Chondrocyte (in vitro differentiated cells): ENCODE measurements around the gene CCDC154. TPM values are rescaled to one million over a fixed set of nuclear protein-coding genes. Genes with fewer than 3 reads are reported as not detected.
"Not testable (repeated sequence)": the region's sequence is repeated elsewhere in the genome, so short reads cannot be mapped to it uniquely, and the experiment has no call there.

Experiments used
- DNase-seq: peaks from one replicate; pipeline ENCODE4 v3.0.0; 2021; ENCODE audit warnings: mixed read lengths, low spot score
- H3K27ac Mint-ChIP-seq: one replicate; pipeline ENCODE4 v1.8.0; 2021; ENCODE audit warnings: mild to moderate bottlenecking, moderate library complexity, mixed read lengths; ENCODE audit not compliant: unreplicated experiment
- H3K27me3 Mint-ChIP-seq: 2 replicates; pipeline ENCODE4 v1.8.0; 2021; ENCODE audit warnings: low read depth, mixed read lengths
- H3K36me3 Mint-ChIP-seq: 2 replicates; pipeline ENCODE4 v1.8.0; 2021; ENCODE audit warnings: low read depth, mixed read lengths
- H3K4me1 Mint-ChIP-seq: 2 replicates; pipeline ENCODE4 v1.8.0; 2021; ENCODE audit warnings: low read depth, mild to moderate bottlenecking, mixed read lengths
- H3K4me3 Mint-ChIP-seq: one replicate; pipeline ENCODE4 v1.8.0; 2021; ENCODE audit warnings: mild to moderate bottlenecking, moderate library complexity, mixed read lengths; ENCODE audit not compliant: unreplicated experiment
- H3K9me3 Mint-ChIP-seq: 2 replicates; pipeline ENCODE4 v1.8.0; 2021; ENCODE audit warnings: low read depth, mixed read lengths
- total RNA-seq: library from RNA; stranded (reverse); gene quantifications from 3 replicates; pipeline ENCODE4 v1.2.1, GENCODE V29; 2021
- TF ChIP-seq, protein P1 (sequence below): fragments of 200-600 bp; sonication (generic); IDR thresholded peaks from 2 replicates; pipeline ENCODE4 v1.5.0; 2021; ENCODE audit warnings: antibody characterized with exemption, mild to moderate bottlenecking, moderate library complexity

The CCDC154 gene
- total RNA-seq, 1 donor from 2014 or later, result 1.3 TPM

DNA sequence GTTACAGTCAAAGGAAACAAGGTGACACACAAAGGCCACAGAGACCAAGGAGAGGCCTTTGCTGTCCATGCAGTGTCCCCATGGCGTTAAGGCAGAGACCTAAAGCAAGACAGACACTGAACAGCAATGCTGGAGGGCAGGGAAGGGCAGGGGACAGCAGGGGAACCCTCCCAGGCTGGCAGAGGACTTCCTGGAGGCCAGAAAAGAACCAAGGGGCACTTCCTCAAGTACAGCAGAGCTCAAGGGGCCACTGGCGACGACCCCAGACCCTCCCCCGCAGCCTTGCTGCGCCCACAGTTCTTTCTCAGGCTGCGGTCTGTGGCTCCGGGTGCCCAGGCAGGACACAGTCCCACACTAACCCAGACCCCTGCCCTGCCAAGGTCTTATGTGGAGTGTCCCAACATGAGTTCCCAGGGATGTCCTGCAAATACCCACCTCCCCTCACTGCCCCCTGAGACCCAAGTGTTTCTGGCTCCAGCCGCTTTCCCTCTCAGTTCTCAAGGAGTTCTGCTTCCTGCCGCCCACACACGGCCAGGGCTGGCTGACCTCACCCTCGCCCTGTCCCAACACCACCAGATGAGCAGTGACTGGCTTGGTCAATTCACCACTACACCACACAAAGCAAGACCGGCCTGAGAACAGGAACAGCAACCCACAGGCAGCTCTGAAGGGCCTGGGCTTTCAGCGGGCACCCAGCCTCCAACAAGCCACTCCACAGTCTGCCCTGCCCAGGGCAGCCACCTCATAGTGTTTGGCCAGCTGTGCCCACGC, 26.3 kb upstream of the CCDC154 start:
- Mint-ChIP-seq H3K9me3 (no peaks in the 10 kb centered on the region), H3K4me3 (peak overlapping the region; percentile 5), H3K27ac (peak overlapping the region; percentile 82), H3K4me1 (peaks cover 38% of the 10 kb centered on the region), H3K36me3 (no peaks in the 10 kb centered on the region), H3K27me3 (no peaks in the 10 kb centered on the region)
- TF ChIP-seq, protein P1, sequence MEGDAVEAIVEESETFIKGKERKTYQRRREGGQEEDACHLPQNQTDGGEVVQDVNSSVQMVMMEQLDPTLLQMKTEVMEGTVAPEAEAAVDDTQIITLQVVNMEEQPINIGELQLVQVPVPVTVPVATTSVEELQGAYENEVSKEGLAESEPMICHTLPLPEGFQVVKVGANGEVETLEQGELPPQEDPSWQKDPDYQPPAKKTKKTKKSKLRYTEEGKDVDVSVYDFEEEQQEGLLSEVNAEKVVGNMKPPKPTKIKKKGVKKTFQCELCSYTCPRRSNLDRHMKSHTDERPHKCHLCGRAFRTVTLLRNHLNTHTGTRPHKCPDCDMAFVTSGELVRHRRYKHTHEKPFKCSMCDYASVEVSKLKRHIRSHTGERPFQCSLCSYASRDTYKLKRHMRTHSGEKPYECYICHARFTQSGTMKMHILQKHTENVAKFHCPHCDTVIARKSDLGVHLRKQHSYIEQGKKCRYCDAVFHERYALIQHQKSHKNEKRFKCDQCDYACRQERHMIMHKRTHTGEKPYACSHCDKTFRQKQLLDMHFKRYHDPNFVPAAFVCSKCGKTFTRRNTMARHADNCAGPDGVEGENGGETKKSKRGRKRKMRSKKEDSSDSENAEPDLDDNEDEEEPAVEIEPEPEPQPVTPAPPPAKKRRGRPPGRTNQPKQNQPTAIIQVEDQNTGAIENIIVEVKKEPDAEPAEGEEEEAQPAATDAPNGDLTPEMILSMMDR, result no peak
- no peak for DNase-seq

GRCh38 chr16:1469693-1470201, 25.4 kb upstream of the CCDC154 start:
- Mint-ChIP-seq H3K27ac (peak overlapping the region; percentile 36), H3K4me1 (peaks cover 35% of the 10 kb centered on the region), H3K27me3 (no peaks in the 10 kb centered on the region), H3K9me3 (no peaks in the 10 kb centered on the region), H3K4me3 (no peak overlapping the region), H3K36me3 (no peaks in the 10 kb centered on the region)
- TF ChIP-seq, protein P1, result no peak
- no peak for DNase-seq

- H3K4me3 Mint-ChIP-seq, DNase-seq, H3K27ac Mint-ChIP-seq, H3K9me3 Mint-ChIP-seq, H3K27me3 Mint-ChIP-seq, H3K36me3 Mint-ChIP-seq: not testable (repeated sequence)
- H3K4me1 Mint-ChIP-seq, result peaks cover 34% of the 10 kb centered on the region
These were observed 24.8 kb upstream of the CCDC154 start for GRCh38 chr16:1469141-1469540.

GRCh38 chr16:1468426-1468810, 24.1 kb upstream of the CCDC154 start:
- H3K4me1 Mint-ChIP-seq, result peaks cover 28% of the 10 kb centered on the region
- H3K27ac Mint-ChIP-seq, result no peak overlapping the region
- no peaks in the 10 kb centered on the region for H3K27me3 Mint-ChIP-seq
- H3K36me3 Mint-ChIP-seq, result no peaks in the 10 kb centered on the region
- DNase-seq, result no peak
- H3K4me3 Mint-ChIP-seq, result no peak overlapping the region
- H3K9me3 Mint-ChIP-seq, result no peaks in the 10 kb centered on the region
- TF ChIP-seq, protein P1, result no peak

DNA sequence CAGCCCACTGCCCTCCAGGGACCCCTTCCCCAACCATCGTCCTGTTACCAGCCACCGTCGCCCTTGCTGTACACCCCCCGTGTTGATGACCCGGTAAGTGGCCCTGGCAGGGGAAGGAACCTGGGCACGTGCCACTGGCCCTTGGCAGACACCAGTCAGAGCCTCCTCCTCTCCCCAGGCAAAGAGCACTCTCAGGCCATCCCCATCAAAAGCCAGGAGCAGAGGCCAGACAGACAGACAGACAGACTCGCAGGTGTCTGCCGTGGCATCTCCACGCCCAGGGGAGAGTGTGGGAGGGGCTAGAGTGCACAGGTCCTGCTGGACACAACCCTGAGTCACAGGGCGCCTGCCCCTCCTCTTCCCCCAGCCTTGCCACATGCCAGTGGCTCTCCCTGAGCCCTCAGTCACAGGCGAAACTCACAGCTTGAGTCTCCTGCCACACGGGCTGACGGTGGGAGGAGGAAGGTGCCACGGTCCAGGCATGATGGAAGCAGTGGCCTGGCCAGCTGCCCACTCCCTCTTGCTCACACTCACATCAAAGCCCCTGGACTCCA, 22.7 kb upstream of the CCDC154 start:
- no peaks in the 10 kb centered on the region for H3K27me3 Mint-ChIP-seq
- DNase-seq, result peak; percentile 68
- H3K27ac Mint-ChIP-seq, result peak overlapping the region; percentile 32
- H3K4me3 Mint-ChIP-seq, result no peak overlapping the region
- no peaks in the 10 kb centered on the region for H3K9me3 Mint-ChIP-seq
- H3K4me1 Mint-ChIP-seq, result peaks cover 19% of the 10 kb centered on the region
- no peaks in the 10 kb centered on the region for H3K36me3 Mint-ChIP-seq
- TF ChIP-seq, protein P1, result no peak
